HG03575 (cell line): Measurements from ENCODE around the gene KYNU.
"Not testable (repeated sequence)": the region's sequence is repeated elsewhere in the genome, so short reads cannot be mapped to it uniquely, and the experiment has no call there.

ENCODE experiments used
- ATAC-seq: cut with Tn5 transposase; IDR thresholded peaks from one replicate; pipeline ENCODE4 v1.9.1; 2021; ENCODE audit not compliant: unreplicated experiment, insufficient number of reproducible peaks, low FRiP score; ENCODE audit errors: extremely low read depth

Gene KYNU

GRCh38 chr2:142987044-142987443 lies 109.6 kb downstream of the KYNU start:
- no peak for ATAC-seq

- no peak for ATAC-seq
Observed at GRCh38 chr2:142989273-142990204, 112.1 kb downstream of the KYNU start.

GRCh38 chr2:142991295-142991694 lies 113.8 kb downstream of the KYNU start:
- ATAC-seq: no peak

- no peak for ATAC-seq
Observed at GRCh38 chr2:142992840-142993239, 115.4 kb downstream of the KYNU start.

- no peak for ATAC-seq
Observed at GRCh38 chr2:142993771-142994170, 116.3 kb downstream of the KYNU start.

- ATAC-seq: no peak
Observed at GRCh38 chr2:142994665-142995064, 117.2 kb downstream of the KYNU start.

- ATAC-seq: no peak
Observed at GRCh38 chr2:142997231-142997630, 119.8 kb downstream of the KYNU start.

GRCh38 chr2:143000599-143000998 lies 123.1 kb downstream of the KYNU start:
- no peak for ATAC-seq

- no peak for ATAC-seq
Observed at GRCh38 chr2:143001501-143001900, 124.0 kb downstream of the KYNU start.

GRCh38 chr2:143015656-143016055 lies 138.2 kb downstream of the KYNU start:
- ATAC-seq: no peak

GRCh38 chr2:143026411-143027054 lies 149.1 kb downstream of the KYNU start:
- ATAC-seq: no peak

- ATAC-seq: no peak
Observed at GRCh38 chr2:143029141-143029540, 151.7 kb downstream of the KYNU start.

- ATAC-seq: no peak
Observed at GRCh38 chr2:143030127-143030526, 152.7 kb downstream of the KYNU start.

GRCh38 chr2:143034292-143035074 lies 157.0 kb downstream of the KYNU start:
- no peak for ATAC-seq

- ATAC-seq: no peak
Observed at GRCh38 chr2:143051465-143051864, 174.0 kb downstream of the KYNU start.

GRCh38 chr2:143053437-143053836 lies 176.0 kb downstream of the KYNU start:
- ATAC-seq: not testable (repeated sequence)

- ATAC-seq: no peak
Observed at GRCh38 chr2:143056550-143056949, 179.1 kb downstream of the KYNU start.

- ATAC-seq: no peak
Observed at GRCh38 chr2:143058851-143059250, 181.4 kb downstream of the KYNU start.

- no peak for ATAC-seq
Observed at GRCh38 chr2:143063612-143064200, 186.2 kb downstream of the KYNU start.
